ENCODE measurements around the gene OR1I1.

- TF ChIP-seq CTCF (IDR thresholded peaks at IDR 0.05) (no peak), POLR2A (IDR thresholded peaks at IDR 0.05) (no peak)
These were observed 40.0 kb upstream of the OR1I1 start for GRCh38 chr19:15042003-15042402.

All from testis (tissue), 2 donors.